ENCODE results near the gene CBARP. TPM values are rescaled to one million over a fixed set of nuclear protein-coding genes. Genes with fewer than 3 reads are reported as not detected.
A peak's percentile ranks its signal among the peaks of the same experiment; 100 is the strongest.

The CBARP gene
- total and polyA plus RNA-seq, 9 of the 15 experiments (the other 6 are each of a cell fraction or from before 2014, with no cell fraction given), result 0.03 to 8.9 (median 1.2) TPM; not detected in 1

GRCh38 chr19:1274852-1275259 lies 37.1 kb upstream of the CBARP start (continued):
- TF ChIP-seq PYGO2 (tag; IDR thresholded peaks at IDR 0.05) (no peak), SMARCE1 (IDR thresholded peaks at IDR 0.05) (no peak), CREB5 (CRISPR knock-in tag; IDR thresholded peaks at IDR 0.05) (no peak), PHB2 (IDR thresholded peaks at IDR 0.05; ENCODE audit: low read depth) (no peak), RCOR1 (IDR thresholded peaks at IDR 0.05; ENCODE audit: borderline replicate concordance in 1 of 2, low read depth in 2 of 2, low read length in 2 of 2) (no peak), CHD1 (IDR thresholded peaks at IDR 0.05; ENCODE audit: low read length) (peak; percentile 71), ZC3H8 (IDR thresholded peaks at IDR 0.05) (no peak), COPS2 (conservative IDR thresholded peaks at IDR 0.05) (no peak), ZC3H11A (IDR thresholded peaks at IDR 0.05; ENCODE audit: low read depth, low read length) (no peak; the same call in 1 of the 2 replicates), ZKSCAN3 (CRISPR knock-in tag; IDR thresholded peaks at IDR 0.05) (no peak), ZNF584 (CRISPR knock-in tag; IDR thresholded peaks at IDR 0.05; ENCODE audit: low read depth) (no peak), HBP1 (CRISPR knock-in tag; IDR thresholded peaks at IDR 0.05) (no peak; the same call in 1 of the 2 replicates), DEAF1 (CRISPR knock-in tag; IDR thresholded peaks at IDR 0.05) (no peak), PHF21A (IDR thresholded peaks at IDR 0.05; ENCODE audit: borderline replicate concordance, low read depth) (no peak), CBFA2T3 (IDR thresholded peaks at IDR 0.05) (peak; percentile 30; the same call in 1 of the 2 replicates), ZBTB17 (CRISPR knock-in tag; IDR thresholded peaks at IDR 0.05) (no peak), ZBTB49 (CRISPR knock-in tag; IDR thresholded peaks at IDR 0.05; ENCODE audit: borderline replicate concordance) (0 out of 2 replicates have a peak, but pooled peaks have one; percentile 31), NFATC3 (IDR thresholded peaks at IDR 0.05) (no peak), HCFC1 (IDR thresholded peaks at IDR 0.05; ENCODE audit: low read depth, low read length) (no peak), XRCC5 (IDR thresholded peaks at IDR 0.05; ENCODE audit: low read depth, low read length) (no peak), STAT5B (CRISPR knock-in tag; IDR thresholded peaks at IDR 0.05) (no peak), ARID3B (CRISPR knock-in tag; IDR thresholded peaks at IDR 0.05; ENCODE audit: borderline replicate concordance) (no peak)

Measured in K562 (cell line).